Activated naive CD8-positive, alpha-beta T cell (primary cell): ENCODE measurements around the gene BCAT1.
"Not testable (repeated sequence)": the region's sequence is repeated elsewhere in the genome, so short reads cannot be mapped to it uniquely, and the experiment has no call there.

Experiments
- H3K27ac Mint-ChIP-seq: one replicate; pipeline ENCODE4 v1.8.0; 2021; ENCODE audit warnings: mixed read lengths
- H3K27me3 Mint-ChIP-seq: one replicate; pipeline ENCODE4 v1.8.0; 2021; ENCODE audit warnings: mixed read lengths
- H3K36me3 Mint-ChIP-seq: one replicate; pipeline ENCODE4 v1.8.0; 2021; ENCODE audit warnings: mixed read lengths
- H3K4me1 Mint-ChIP-seq: one replicate; pipeline ENCODE4 v1.8.0; 2021; ENCODE audit warnings: low read depth, mixed read lengths
- H3K4me3 Mint-ChIP-seq: one replicate; pipeline ENCODE4 v1.8.0; 2021; ENCODE audit warnings: mild to moderate bottlenecking, mixed read lengths
- H3K9me3 Mint-ChIP-seq: one replicate; pipeline ENCODE4 v1.8.0; 2021; ENCODE audit warnings: low read depth, mixed read lengths

Gene BCAT1

DNA sequence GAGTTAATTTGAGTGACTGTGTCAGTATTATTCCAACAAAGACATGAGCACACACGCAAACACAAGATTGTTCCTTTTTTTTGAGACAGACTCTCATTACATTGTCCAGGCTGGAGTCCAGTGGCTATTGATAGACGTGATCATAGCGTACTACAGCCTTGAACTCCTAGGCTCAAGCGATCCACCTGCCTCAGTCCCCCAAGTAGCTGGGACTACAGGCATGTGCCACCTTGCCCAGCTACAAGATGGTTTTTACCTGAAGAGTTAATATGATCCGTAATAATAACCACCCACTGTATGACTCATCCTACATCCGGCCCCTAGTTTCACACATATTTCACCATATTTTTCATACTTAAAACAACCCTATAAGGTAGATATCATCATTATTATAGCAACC, 26.8 kb downstream of the BCAT1 start:
- Mint-ChIP-seq H3K27ac (peak overlapping the region; percentile 84), H3K36me3 (peaks cover 2% of the 10 kb centered on the region), H3K4me3 (no peak overlapping the region), H3K4me1 (peaks cover 36% of the 10 kb centered on the region), H3K27me3 (no peaks in the 10 kb centered on the region), H3K9me3 (peaks cover 5% of the 10 kb centered on the region)

DNA sequence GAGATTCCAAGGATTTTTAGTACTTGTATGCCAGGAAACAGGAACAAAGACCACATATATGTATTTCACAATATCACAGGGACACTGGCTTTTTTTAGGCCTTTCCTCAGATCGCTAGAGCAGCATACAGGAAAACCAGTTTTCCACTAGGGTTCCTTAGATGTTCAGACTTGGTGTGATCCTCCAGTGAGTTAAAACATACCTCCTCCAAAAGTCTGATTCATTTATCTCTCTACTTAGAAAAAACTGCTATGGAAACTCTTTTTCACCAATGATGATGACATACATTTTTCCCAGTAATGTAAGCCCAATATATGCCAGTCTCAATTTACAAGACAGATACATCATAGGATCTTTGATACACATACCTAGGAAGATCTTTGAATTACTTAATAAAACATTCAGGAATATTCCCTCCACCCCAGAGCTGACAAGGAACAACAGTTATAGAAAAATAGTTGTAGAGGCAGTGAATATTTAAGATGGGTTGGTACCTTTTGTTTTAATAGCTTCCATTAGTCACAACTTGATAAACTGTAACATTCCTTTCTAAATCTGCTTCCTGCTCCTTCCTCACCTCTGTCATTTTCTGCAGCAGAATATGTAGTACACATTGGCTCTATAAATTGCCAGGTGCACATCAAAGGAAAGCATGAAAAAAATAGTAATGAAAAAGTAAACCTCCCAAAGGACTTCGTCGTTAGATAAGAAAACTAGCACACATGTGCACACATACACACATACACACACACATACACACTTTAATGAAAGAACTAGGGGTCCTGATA, 27.5 kb downstream of the BCAT1 start:
- Mint-ChIP-seq H3K27ac (peak overlapping the region; percentile 84), H3K4me1 (peaks cover 36% of the 10 kb centered on the region), H3K27me3 (no peaks in the 10 kb centered on the region), H3K36me3 (peaks cover 2% of the 10 kb centered on the region), H3K4me3 (peak overlapping the region; percentile 30), H3K9me3 (peaks cover 5% of the 10 kb centered on the region)

DNA sequence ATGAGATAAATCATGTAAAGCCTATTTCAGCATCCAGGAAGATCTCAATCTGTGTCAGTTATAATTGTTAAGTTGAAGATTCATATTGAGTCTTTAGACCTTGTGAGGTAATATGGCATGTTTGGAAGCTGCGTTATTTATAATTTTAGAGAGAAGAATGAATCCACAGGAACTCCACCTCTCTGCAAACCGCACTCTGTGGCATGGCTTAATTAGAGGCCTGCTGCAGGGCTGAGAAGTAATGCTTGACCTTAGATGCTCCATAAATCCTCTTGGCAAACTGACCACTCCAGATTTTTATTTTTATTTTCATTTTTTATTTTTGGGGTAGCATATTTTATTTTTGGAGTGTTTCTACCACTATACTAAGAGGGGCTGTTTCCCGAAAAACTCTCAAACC, 28.8 kb downstream of the BCAT1 start:
- no peak overlapping the region for H3K4me3 Mint-ChIP-seq
- H3K27me3 Mint-ChIP-seq, result no peaks in the 10 kb centered on the region
- peaks cover 36% of the 10 kb centered on the region for H3K4me1 Mint-ChIP-seq

DNA sequence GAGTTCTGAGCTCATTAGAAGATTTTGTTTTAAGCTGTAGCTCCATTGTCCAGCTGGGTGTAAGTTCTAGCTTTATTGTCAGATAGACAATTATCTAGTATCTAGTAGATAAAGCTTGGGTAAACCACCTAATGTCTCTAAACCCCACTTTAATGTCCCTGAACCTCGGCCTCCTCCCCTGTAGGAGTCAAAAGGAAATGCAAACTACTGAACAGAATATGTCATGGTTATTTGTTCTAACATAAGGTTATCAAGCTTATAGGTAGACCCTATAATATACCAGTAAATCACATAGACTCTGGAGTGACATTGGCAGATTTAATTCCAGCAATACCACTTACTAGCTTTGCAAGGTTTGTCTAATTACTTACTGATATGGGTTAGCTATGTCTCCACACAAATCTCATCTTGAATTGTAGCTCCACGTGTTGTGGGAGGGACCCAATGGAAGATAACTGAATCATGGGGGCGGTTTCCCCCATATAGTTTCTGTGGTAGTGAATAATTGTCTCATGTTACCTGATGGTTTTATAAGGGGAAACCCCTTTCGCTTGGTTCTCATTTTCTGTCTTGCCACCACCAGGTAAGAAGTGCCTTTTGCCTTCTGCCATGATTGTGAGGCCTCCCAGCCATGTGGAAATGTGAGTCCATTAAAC, 29.4 kb downstream of the BCAT1 start:
- peak overlapping the region; percentile 37 for H3K27ac Mint-ChIP-seq
- peak overlapping the region; percentile 21 for H3K4me3 Mint-ChIP-seq
- H3K4me1 Mint-ChIP-seq, result peaks cover 36% of the 10 kb centered on the region
- H3K27me3 Mint-ChIP-seq, result no peaks in the 10 kb centered on the region
- H3K9me3 Mint-ChIP-seq, result peaks cover 2% of the 10 kb centered on the region
- H3K36me3 Mint-ChIP-seq, result no peaks in the 10 kb centered on the region

More for the DNA sequence above, 28.8 kb downstream of the BCAT1 start:
- Mint-ChIP-seq H3K27ac (peak overlapping the region; percentile 71), H3K9me3 (peaks cover 5% of the 10 kb centered on the region), H3K36me3 (peaks cover under 1% of the 10 kb centered on the region)

DNA sequence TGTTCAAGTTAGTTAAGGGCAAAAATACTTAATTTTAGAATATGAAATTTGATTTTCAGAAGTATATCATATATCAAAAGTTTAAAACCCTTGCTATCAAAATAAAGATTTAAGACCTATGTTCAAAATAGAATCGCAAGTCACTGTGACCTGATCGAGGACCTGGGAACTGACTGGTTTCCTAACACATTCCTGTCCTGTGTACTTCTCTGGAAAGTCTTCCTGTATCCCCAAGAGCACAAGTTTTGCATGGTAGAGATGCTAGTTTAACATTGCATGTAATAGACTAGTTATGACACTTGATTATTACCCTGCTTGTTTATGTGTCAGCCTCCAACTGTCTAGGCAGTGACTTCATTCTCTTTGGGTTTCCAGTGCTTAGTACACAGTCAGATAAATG, 30.3 kb downstream of the BCAT1 start:
- Mint-ChIP-seq H3K36me3 (peaks cover 2% of the 10 kb centered on the region), H3K27me3 (no peaks in the 10 kb centered on the region), H3K4me3 (no peak overlapping the region), H3K9me3 (no peaks in the 10 kb centered on the region), H3K27ac (no peak overlapping the region), H3K4me1 (peaks cover 36% of the 10 kb centered on the region)

DNA sequence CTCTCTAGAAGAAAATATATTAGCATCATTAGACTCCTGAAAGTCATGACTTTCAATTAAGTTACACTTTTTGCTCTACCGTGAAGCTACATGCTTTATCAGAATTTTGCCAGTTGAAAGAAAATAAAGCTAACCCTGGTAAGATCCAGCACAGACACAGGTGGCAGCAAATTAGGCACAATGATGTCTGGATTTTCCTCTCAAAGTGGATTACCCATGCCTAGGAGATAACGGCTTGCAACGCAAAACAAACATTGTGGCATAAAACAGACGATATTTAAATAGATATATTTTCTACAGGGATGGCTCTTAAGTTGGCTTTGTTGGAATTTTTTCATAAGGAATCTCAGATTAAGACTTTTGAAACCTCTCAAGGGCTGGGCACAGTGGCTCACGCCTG, 33.4 kb downstream of the BCAT1 start:
- Mint-ChIP-seq H3K9me3 (no peaks in the 10 kb centered on the region), H3K4me1 (peaks cover 16% of the 10 kb centered on the region), H3K36me3 (peaks cover 2% of the 10 kb centered on the region), H3K27me3 (no peaks in the 10 kb centered on the region), H3K4me3 (no peak overlapping the region), H3K27ac (no peak overlapping the region)

DNA sequence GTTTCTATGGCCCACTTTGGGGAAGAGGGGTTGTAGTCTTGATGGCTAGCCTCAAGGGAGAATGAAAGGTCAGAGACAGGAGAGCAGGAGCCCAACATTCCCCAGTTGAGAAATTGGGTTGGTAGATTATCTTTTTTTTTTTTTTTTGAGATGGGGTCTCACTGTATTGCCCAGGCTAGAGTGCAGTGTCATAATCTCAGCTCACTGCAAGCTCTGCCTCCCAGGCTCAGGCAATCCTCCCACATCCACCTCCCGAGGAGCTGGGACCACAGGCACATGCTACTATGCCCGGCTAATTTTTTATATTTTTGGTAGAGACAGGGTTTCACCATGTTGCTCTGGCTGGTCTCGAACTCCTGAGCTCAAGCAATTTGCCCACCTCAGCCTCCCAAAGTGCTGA, 34.9 kb downstream of the BCAT1 start:
- no peak overlapping the region for H3K27ac Mint-ChIP-seq
- peaks cover 2% of the 10 kb centered on the region for H3K36me3 Mint-ChIP-seq
- no peaks in the 10 kb centered on the region for H3K27me3 Mint-ChIP-seq
- no peak overlapping the region for H3K4me3 Mint-ChIP-seq
- H3K4me1 Mint-ChIP-seq, result peaks cover 2% of the 10 kb centered on the region
- H3K9me3 Mint-ChIP-seq, result no peaks in the 10 kb centered on the region

DNA sequence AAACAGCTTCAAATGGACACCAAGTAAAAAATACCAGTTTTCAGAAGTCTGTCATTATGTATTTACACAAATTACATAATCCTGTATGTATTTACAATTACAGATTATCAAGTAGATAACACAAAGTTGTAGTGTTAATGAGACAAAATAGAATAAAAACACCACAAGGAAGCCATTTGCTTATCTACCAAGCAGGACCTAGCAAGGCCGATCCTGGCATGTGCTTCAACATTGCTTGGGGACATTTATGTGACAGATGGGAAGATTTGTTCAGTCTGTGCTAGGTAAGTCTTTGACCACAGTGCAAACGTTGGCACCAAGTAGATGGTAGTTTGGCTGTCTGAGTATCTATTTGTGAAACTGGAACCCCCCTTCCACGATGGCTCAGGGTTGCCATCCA, 35.8 kb downstream of the BCAT1 start:
- Mint-ChIP-seq H3K4me3 (no peak overlapping the region), H3K27ac (no peak overlapping the region), H3K4me1 (no peaks in the 10 kb centered on the region), H3K36me3 (peaks cover 2% of the 10 kb centered on the region), H3K9me3 (no peaks in the 10 kb centered on the region), H3K27me3 (no peaks in the 10 kb centered on the region)

DNA sequence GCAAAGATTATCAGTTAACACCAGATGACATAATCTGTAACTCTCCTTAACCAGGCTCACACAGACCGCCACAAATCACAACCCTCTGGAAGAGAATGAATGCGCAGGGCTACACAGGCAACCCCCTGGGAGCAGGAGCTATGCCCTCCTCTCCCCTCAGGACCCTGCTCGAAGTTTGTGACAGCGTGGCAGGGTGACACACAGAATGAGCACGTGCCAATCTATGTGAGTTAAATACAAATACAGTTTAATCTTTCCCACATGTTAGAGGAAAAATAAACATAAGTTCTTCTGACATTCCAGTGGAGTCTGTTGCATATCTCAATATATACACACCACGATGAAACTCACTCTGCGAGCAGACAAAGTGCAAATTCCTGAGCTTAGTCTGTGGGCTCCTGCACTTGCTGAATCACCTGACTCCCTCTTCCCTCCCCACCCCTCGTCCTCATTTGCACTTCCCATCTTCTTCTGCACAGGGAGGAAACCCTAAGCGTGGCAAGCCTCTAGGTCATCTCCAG, 37.6 kb downstream of the BCAT1 start:
- H3K4me3 Mint-ChIP-seq, result no peak overlapping the region
- no peaks in the 10 kb centered on the region for H3K27me3 Mint-ChIP-seq
- no peak overlapping the region for H3K27ac Mint-ChIP-seq

DNA sequence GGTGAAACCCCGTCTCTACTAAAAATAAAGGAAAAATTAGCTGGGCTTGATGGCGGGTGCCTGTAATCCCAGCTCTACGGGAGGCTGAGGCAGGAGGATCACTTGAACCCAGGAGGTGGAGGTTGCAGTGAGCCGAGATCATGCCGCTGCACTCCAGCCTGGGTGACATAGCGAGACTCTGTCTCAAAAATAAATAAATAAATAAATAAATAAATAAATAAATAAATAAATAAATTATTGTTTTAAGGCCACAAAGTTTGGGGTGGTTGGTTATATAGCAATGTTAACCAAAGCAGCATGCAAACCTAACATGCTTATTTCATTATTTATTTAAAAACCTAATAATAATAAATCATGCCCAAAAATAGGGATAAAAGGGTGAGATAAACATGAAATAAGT, 38.7 kb downstream of the BCAT1 start:
- H3K27ac Mint-ChIP-seq, H3K36me3 Mint-ChIP-seq, H3K4me3 Mint-ChIP-seq, H3K27me3 Mint-ChIP-seq, H3K4me1 Mint-ChIP-seq, H3K9me3 Mint-ChIP-seq: not testable (repeated sequence)

More for the DNA sequence above, 37.6 kb downstream of the BCAT1 start:
- H3K36me3 Mint-ChIP-seq, result peaks cover 2% of the 10 kb centered on the region
- H3K4me1 Mint-ChIP-seq, result no peaks in the 10 kb centered on the region
- no peaks in the 10 kb centered on the region for H3K9me3 Mint-ChIP-seq

DNA sequence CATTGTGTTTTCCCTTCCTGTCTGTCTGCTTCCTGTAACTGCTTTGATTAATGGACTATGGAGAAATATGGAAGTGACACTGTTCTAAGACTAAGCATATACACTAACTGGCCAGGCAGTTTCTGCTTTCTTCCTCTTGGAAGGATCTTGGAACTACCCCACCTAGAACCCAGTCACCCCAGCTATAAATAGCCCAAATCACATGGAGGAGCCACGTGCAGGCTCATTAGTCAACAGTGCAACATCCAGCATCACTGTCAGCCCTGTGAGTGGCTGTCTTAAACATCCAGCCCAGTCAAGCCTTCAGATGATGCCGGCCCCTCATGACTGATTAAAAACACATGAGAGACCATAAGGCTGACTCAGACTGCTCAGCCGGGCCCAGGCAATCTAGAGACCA, 39.2 kb downstream of the BCAT1 start:
- Mint-ChIP-seq H3K36me3 (peaks cover 2% of the 10 kb centered on the region), H3K4me3 (no peak overlapping the region), H3K4me1 (no peaks in the 10 kb centered on the region), H3K9me3 (no peaks in the 10 kb centered on the region), H3K27me3 (no peaks in the 10 kb centered on the region), H3K27ac (no peak overlapping the region)

DNA sequence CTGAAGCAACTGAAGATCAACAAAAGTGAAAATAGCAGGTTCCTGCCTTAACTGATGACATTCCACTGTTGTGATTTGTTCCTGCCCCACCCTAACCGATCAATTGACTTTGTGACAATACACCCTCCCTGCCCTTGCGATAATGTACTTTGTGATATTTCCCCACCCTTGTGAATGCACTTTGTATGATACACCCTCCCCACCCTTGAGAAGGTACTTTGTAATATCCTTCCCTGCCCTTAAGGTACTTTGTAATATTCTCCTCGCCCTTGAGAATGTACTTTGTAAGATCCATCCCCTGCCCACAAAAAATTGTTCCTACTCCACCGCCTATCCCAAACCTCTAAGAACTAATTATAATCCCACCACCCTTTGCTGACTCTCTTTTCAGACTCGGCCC, 41.4 kb downstream of the BCAT1 start:
- H3K4me1 Mint-ChIP-seq, result peaks cover 12% of the 10 kb centered on the region
- peaks cover 4% of the 10 kb centered on the region for H3K27me3 Mint-ChIP-seq
- H3K27ac Mint-ChIP-seq, result no peak overlapping the region
- H3K36me3 Mint-ChIP-seq, result no peaks in the 10 kb centered on the region
- no peak overlapping the region for H3K4me3 Mint-ChIP-seq
- no peaks in the 10 kb centered on the region for H3K9me3 Mint-ChIP-seq

DNA sequence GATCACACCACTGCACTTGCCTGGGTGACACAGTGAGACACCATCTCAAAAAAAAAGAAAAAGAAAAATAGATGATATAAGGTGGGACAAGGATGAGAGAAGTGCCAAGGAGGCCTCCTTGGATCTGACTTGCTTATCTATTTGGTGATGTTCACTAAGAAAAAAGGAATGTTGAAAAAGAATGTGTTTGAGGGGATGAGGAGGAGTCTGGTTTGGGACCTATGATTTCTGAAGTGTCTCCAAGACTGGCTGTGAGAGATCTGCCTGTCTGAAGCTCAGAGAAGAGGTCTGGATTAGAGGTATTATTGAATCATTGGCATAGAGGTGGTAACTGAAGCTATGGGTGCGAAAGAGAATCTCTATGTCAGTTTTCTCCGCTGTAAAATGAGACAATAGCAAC, 42.8 kb downstream of the BCAT1 start:
- Mint-ChIP-seq H3K4me1 (peaks cover 24% of the 10 kb centered on the region), H3K4me3 (no peak overlapping the region), H3K27ac (no peak overlapping the region), H3K27me3 (peaks cover 7% of the 10 kb centered on the region), H3K36me3 (no peaks in the 10 kb centered on the region), H3K9me3 (no peaks in the 10 kb centered on the region)

DNA sequence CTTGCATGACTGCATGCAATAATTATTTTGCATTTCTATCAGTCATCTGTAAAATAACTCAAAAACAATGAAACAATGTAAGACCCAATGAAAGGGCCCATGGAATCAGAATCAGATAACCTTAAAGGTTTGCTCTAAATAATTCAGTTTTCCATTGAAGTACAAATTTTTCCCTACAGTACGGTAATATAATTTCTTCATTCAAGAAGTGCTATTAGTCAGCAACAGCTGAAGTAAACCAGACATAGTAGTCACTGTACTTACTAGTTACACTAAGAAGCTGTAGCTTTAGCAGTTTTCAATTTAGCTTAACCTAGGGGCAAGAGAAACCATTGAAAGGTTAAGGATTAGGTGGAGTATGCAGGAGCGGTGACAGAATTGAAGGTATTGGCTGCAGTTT, 43.5 kb downstream of the BCAT1 start:
- Mint-ChIP-seq H3K4me1 (peaks cover 27% of the 10 kb centered on the region), H3K9me3 (no peaks in the 10 kb centered on the region), H3K27me3 (peaks cover 7% of the 10 kb centered on the region), H3K4me3 (no peak overlapping the region), H3K36me3 (no peaks in the 10 kb centered on the region), H3K27ac (no peak overlapping the region)

DNA sequence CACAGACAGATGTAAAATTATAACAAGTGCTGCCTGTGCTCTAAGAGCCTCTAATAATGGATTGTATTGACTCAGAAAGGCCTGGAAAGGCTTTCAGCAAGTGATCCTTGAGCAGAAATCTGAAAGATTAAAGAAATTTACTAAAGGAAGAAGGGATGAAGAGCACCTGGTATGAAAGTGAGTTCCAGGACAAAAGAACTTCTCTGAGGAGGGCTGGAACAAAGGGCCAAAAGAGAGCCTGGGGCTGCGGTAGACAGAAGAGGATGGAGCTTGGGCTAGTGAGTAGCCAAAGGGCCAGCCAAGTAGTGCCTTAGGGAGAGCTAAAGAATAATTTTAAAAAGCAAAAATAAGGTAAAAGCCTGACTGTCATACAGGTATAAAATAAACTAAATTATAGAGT, 44.0 kb downstream of the BCAT1 start:
- Mint-ChIP-seq H3K9me3 (no peaks in the 10 kb centered on the region), H3K27ac (no peak overlapping the region), H3K4me3 (no peak overlapping the region), H3K36me3 (no peaks in the 10 kb centered on the region), H3K4me1 (peaks cover 29% of the 10 kb centered on the region), H3K27me3 (peaks cover 7% of the 10 kb centered on the region)
